Central memory CD4-positive, alpha-beta T cell (primary cell): ENCODE measurements around the gene S1PR1.
A peak's percentile ranks its signal among the peaks of the same experiment; 100 is the strongest.

ENCODE experiments used
- DNase-seq: peaks from one replicate; pipeline ENCODE4 v3.0.0; 2022

Gene S1PR1

DNA sequence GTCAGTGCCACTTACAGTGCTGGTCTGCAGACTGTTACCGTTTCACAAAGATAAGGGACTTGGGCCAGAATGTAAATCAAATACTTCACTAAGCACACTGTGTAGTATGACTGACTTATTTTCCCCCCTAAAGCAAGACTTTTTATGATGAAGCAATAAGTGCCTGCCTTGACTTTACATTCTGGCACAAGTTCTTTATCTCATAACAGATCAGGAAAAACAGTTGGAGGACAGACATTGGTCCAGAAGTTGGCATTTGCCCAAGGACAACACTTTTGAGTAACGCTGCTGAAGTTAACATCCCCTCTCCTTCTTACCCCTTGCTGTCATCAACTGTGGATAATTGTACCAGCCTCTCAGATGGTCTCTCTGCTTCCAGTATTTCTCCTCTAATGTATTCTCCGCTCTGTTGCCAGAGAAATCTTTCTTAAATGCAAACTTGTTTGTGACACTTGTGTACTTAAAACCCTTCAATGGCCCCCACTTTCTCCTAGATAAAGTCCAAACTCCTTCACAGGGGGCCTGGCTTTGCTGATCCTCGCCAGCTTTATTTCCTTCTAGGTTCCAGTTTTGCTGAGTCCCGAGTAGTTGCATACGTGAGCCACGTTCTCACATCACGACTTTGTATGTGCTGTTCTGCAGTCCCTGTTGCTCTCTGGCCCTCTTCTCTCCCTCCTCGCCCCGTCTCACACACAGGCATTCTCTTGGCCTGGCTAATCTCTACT, 45.7 kb downstream of the S1PR1 start:
- no peak for DNase-seq

DNA sequence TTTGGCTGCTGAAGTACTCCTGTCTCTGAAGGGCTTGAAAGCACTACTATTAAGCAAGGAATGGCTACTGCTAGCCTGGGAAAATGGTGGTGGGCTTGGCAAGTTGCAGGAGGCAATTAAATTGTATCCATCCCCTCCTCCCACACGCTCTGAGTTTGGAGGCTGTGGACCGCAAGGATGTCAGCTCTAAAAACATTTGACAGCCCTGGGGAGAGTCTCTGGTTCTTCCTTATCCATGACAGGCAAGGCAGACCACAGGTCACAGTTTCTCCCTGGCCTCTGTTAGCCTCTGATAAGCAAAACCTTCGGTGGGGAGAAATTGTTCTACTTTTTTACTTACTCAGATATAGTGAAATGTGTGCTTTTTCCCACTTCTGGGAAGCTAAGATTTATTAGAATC, 46.6 kb downstream of the S1PR1 start:
- no peak for DNase-seq

GRCh38 chr1:101284021-101284420, 47.2 kb downstream of the S1PR1 start:
- DNase-seq: peak; percentile 45

- DNase-seq: no peak
These were observed 47.9 kb downstream of the S1PR1 start for GRCh38 chr1:101284622-101285218.

DNA sequence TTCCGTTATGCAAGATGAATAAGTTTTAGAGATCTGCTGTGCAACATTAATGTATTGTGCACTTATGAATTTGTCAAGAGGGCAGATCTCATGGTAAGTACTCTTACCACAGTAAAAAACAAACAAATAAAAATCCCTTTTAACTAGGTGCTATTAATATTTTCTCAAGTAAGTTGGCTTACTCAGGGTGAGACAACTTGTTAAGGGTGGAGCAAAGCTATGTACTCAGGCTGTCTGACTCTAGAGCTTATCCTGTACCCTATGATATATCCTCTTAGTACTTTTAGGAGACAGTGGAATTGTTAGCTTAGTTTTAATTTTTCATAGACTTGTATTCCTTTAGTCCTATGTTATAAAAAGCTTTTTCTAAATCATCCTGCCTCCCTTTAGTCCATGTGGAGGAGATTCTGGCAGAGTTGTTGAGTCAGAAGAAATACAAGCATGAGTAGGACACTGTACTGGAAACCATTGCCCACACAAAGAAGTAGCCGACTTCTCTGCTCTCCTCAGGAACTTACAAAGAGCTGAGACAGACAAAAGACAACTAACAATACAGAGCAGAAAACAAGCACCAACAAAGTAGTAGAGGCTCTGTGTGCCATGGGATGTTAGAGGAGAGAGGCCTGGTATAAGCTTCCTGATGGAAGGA, 49.2 kb downstream of the S1PR1 start:
- DNase-seq: no peak

DNA sequence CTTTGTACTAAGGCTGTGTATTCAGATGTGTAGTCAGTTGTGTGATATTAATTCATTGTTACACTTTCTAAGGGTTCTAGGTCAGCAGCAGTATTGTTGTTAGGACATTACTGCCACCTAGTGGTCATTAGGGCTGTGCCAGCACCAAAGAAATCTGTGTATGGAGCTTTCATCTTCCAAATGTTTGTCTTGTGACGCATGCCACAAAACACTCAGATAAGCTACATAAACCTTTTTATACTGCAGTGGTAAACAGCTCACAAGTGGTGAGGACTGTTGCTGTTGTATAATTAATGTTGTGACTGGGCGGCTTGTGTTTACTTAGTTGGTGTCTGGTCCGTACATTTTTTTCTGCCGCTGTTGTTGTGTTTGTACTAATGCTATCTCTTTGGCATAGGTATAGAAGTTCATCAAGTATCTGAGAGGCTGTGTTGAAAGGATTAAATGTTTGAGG, 51.7 kb downstream of the S1PR1 start:
- DNase-seq: peak; percentile 77

DNA sequence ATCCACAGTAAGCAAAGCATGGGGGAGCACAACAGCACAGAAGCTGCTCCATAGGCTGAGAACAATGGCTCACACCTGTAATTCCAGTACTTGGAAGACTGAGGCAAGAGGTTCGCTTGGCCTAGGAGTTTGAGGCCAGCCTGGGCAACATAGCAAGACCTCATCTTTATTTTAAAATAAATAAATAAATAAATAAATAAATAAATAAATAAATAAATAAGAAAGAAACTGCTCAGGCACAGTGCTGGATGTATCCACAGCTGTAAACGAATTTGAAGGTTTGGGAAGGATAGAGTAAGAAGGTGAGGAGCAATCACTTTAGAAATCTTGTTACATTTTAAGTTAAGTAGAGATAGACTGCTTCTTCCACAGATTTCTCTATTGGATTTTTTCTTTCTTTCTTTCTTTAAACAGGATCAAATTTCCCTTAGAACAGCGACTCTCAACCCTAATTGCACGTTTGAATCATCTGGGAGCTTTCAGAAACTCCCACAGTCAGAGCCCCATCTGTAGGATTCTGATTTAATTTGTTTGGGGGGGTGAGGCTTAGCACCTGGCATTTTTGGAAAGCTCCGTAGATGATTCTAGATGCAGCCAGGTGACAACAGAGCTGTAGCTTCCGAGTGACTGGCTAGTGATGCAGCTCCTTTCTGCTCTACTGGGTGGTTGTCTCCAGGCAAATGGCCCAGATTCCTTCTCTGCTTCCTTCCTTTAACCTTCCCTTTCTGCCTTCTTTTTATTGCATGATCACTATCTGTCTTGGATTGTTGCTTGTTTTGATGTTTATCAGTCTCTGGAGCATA, 53.5 kb downstream of the S1PR1 start:
- no peak for DNase-seq
